Peyer's patch (tissue), 4 donors: ENCODE measurements around the gene NWD2.

ENCODE experiments used
- CTCF ChIP-seq, 6 experiments: fragments of 450-650 bp in 4 of 6; fragments of 200-600 bp in 2 of 6; sonication (generic) in 1 of 6; IDR thresholded peaks; one replicate each; pipeline ENCODE4 v1.5.1; 2017 to 2019; ENCODE audit warnings: antibody characterized with exemption in 6 of 6, mild to moderate bottlenecking in 3 of 6, moderate library complexity in 1 of 6
- POLR2A ChIP-seq, 2 donors: fragments of 450-650 bp; IDR thresholded peaks; one replicate each; pipeline ENCODE4 v1.5.1; 2017; ENCODE audit warnings: antibody characterized with exemption in 2 of 2, mild to moderate bottlenecking in 2 of 2, moderate library complexity in 2 of 2

- no peak for TF ChIP-seq POLR2A (IDR thresholded peaks at IDR 0.05)
- no peak for TF ChIP-seq CTCF (IDR thresholded peaks at IDR 0.05)
Measured at GRCh38 chr4:37389366-37389765, 144.8 kb downstream of the NWD2 start.
